Keratinocyte (primary cell): ENCODE results near the gene TTC28.

ENCODE experiments used
- EZH2 ChIP-seq: IDR thresholded peaks from one replicate; pipeline ENCODE4 v1.6.1; 2012; ENCODE audit warnings: inconsistent platforms, mild to moderate bottlenecking, low read length, moderate library complexity
- TF ChIP-seq, protein P1 (sequence below), 3 experiments: IDR thresholded peaks in 1 of 3; conservative IDR thresholded peaks in 1 of 3; optimal IDR thresholded peaks in 1 of 3; 2 replicates in 2 of 3; 3 replicates in 1 of 3; pipeline versions ENCODE3 to v1.5.1; 2011; ENCODE audit warnings: low read length in 3 of 3, mild to moderate bottlenecking in 3 of 3, moderate library complexity in 2 of 3, control low read depth in 1 of 3, inconsistent platforms in 1 of 3; ENCODE audit not compliant: insufficient read depth in 2 of 3; ENCODE audit errors: extremely low read depth in 1 of 3

DNA sequence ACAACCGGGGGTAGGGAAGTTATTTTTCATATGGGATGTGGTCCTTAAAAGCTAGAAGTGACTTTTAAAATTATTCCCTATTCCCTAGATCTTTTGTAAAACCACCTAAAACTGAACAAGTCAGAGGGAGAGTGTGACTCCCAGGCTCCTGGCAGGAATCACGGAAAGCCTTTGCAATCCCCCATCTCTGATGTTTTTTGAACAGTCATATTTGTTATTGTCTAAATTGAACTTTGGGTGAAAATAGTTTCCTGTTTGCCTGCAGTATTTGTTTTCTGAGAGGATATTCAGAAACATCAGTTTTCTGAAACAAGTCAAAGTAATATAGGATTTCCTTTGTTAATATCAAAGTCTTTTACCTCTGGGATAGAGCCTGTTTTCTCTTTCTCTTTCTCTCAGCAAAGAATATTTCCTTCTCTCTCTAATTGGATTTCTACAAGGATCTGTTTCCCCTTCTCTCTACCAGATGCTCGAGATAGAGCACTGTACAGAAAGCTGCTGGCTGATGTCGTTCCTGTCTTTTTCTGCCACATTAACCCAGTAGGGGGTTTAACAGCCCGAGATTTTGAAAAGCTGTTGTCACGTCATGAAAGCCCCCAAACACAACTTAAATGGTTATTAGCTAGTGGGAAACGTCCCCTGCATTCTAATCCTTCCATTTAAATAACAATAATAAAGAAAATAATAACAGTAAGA is 628.4 kb downstream of the TTC28 start:
- TF ChIP-seq, protein P1, sequence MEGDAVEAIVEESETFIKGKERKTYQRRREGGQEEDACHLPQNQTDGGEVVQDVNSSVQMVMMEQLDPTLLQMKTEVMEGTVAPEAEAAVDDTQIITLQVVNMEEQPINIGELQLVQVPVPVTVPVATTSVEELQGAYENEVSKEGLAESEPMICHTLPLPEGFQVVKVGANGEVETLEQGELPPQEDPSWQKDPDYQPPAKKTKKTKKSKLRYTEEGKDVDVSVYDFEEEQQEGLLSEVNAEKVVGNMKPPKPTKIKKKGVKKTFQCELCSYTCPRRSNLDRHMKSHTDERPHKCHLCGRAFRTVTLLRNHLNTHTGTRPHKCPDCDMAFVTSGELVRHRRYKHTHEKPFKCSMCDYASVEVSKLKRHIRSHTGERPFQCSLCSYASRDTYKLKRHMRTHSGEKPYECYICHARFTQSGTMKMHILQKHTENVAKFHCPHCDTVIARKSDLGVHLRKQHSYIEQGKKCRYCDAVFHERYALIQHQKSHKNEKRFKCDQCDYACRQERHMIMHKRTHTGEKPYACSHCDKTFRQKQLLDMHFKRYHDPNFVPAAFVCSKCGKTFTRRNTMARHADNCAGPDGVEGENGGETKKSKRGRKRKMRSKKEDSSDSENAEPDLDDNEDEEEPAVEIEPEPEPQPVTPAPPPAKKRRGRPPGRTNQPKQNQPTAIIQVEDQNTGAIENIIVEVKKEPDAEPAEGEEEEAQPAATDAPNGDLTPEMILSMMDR (optimal IDR thresholded peaks at IDR 0.05 in 1 of 3, IDR thresholded peaks at IDR 0.05 in 1 of 3, conservative IDR thresholded peaks at IDR 0.05 in 1 of 3; ENCODE audit: extremely low read depth in 1 of 3, insufficient read depth in 2 of 3, low read length in 3 of 3): no peak
- no peak for TF ChIP-seq EZH2
